HG03521 (cell line): ENCODE data around the gene CASP8.
A peak's percentile ranks its signal among the peaks of the same experiment; 100 is the strongest.

ENCODE experiments used
- ATAC-seq: cut with Tn5 transposase; IDR thresholded peaks from one replicate; pipeline ENCODE4 v1.9.1; 2021; ENCODE audit warnings: mild to moderate bottlenecking, moderate library complexity; ENCODE audit not compliant: unreplicated experiment

CASP8 gene

GRCh38 chr2:201260302-201260800 is at the start of gene CASP8:
CASP8 (plus strand) TSS chr2:201260536; CDS start chr2:201266487, 5,951 bp downstream.
- ATAC-seq = peak; percentile 28

GRCh38 chr2:201215963-201216362 is 44.4 kb upstream of the CASP8 start:
- no peak for ATAC-seq

GRCh38 chr2:201216918-201217317 is 43.4 kb upstream of the CASP8 start:
- ATAC-seq = no peak

- ATAC-seq = no peak
These were observed 41.6 kb upstream of the CASP8 start for GRCh38 chr2:201218780-201219179.

- ATAC-seq = no peak
These were observed 40.8 kb upstream of the CASP8 start for GRCh38 chr2:201219328-201220096.

- no peak for ATAC-seq
These were observed 40.2 kb upstream of the CASP8 start for GRCh38 chr2:201220102-201220570.

GRCh38 chr2:201223089-201224073 is 37.0 kb upstream of the CASP8 start:
- ATAC-seq = peak; percentile 87

- no peak for ATAC-seq
These were observed 31.9 kb upstream of the CASP8 start for GRCh38 chr2:201228271-201228911.

GRCh38 chr2:201228912-201229290 is 31.4 kb upstream of the CASP8 start:
- ATAC-seq = no peak

- ATAC-seq = peak; percentile 48
These were observed 28.4 kb upstream of the CASP8 start for GRCh38 chr2:201231781-201232466.

GRCh38 chr2:201232467-201232815 is 27.9 kb upstream of the CASP8 start:
- ATAC-seq = no peak

GRCh38 chr2:201233192-201233811 is 27.0 kb upstream of the CASP8 start:
- peak; percentile 84 for ATAC-seq

- no peak for ATAC-seq
These were observed 26.3 kb upstream of the CASP8 start for GRCh38 chr2:201233812-201234662.

GRCh38 chr2:201234663-201235135 is 25.6 kb upstream of the CASP8 start:
- no peak for ATAC-seq

GRCh38 chr2:201235860-201236811 is 24.2 kb upstream of the CASP8 start:
- ATAC-seq = no peak

GRCh38 chr2:201237486-201238123 is 22.7 kb upstream of the CASP8 start:
- ATAC-seq = no peak
